Measurements from ENCODE around the gene PARVA.

GRCh38 chr11:12454782-12455181 lies 77.4 kb downstream of the PARVA start:
- TF ChIP-seq, protein P1, sequence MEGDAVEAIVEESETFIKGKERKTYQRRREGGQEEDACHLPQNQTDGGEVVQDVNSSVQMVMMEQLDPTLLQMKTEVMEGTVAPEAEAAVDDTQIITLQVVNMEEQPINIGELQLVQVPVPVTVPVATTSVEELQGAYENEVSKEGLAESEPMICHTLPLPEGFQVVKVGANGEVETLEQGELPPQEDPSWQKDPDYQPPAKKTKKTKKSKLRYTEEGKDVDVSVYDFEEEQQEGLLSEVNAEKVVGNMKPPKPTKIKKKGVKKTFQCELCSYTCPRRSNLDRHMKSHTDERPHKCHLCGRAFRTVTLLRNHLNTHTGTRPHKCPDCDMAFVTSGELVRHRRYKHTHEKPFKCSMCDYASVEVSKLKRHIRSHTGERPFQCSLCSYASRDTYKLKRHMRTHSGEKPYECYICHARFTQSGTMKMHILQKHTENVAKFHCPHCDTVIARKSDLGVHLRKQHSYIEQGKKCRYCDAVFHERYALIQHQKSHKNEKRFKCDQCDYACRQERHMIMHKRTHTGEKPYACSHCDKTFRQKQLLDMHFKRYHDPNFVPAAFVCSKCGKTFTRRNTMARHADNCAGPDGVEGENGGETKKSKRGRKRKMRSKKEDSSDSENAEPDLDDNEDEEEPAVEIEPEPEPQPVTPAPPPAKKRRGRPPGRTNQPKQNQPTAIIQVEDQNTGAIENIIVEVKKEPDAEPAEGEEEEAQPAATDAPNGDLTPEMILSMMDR (IDR thresholded peaks at IDR 0.05), result no peak
- TF ChIP-seq POLR2A (IDR thresholded peaks at IDR 0.05), result no peak

All from lower leg skin (tissue), 3 donors.